Neutrophil (primary cell): ENCODE results near the gene PTPRD.

Source experiments
- H3K27ac ChIP-seq: fragments of 200-600 bp; sonication (generic); 2 replicates; pipeline ENCODE4 v1.5.1; 2016; ENCODE audit warnings: mild to moderate bottlenecking, moderate library complexity
- H3K27me3 ChIP-seq: fragments of 200-600 bp; sonication (generic); 2 replicates; pipeline ENCODE4 v1.6.0; 2016; ENCODE audit warnings: mild to moderate bottlenecking
- H3K36me3 ChIP-seq: fragments of 200-600 bp; sonication (generic); 2 replicates; pipeline ENCODE4 v1.5.1; 2017
- H3K4me1 ChIP-seq, 2 experiments: fragments of 200-600 bp in 1 of 2; sonication (generic) in 1 of 2; 1 replicate in 1 of 2; 2 replicates in 1 of 2; pipeline versions ENCODE4 v1.5.1 to v1.6.1; 2013 to 2016; ENCODE audit warnings: low read depth in 1 of 2, low read length in 1 of 2, mild to moderate bottlenecking in 1 of 2, moderate library complexity in 1 of 2; ENCODE audit not compliant: control insufficient read depth in 1 of 2, insufficient read depth in 1 of 2
- H3K4me3 ChIP-seq, 2 experiments: fragments of 200-600 bp in 1 of 2; sonication (generic) in 1 of 2; 1 replicate in 1 of 2; 2 replicates in 1 of 2; pipeline ENCODE4 v1.5.1; 2013 to 2016; ENCODE audit warnings: low read depth in 1 of 2, low read length in 1 of 2, mild to moderate bottlenecking in 1 of 2, moderate library complexity in 1 of 2
- H3K9me3 ChIP-seq: fragments of 200-600 bp; sonication (generic); 2 replicates; pipeline ENCODE4 v1.5.1; 2016
- CTCF ChIP-seq: fragments of 200-600 bp; sonication (generic); IDR thresholded peaks from 2 replicates; pipeline ENCODE4 v1.5.1; 2016; ENCODE audit warnings: antibody characterized with exemption

The PTPRD gene

GRCh38 chr9:8867148-8867547 is 1745.7 kb downstream of the PTPRD start:
- no peak overlapping the region for H3K27ac ChIP-seq
- H3K27me3 ChIP-seq = no peaks in the 10 kb centered on the region
- no peak for TF ChIP-seq CTCF
- H3K36me3 ChIP-seq = no peaks in the 10 kb centered on the region
- no peaks in the 10 kb centered on the region for H3K9me3 ChIP-seq
- H3K4me1 ChIP-seq = no peaks in the 10 kb centered on the region
- no peak overlapping the region for H3K4me3 ChIP-seq

- H3K9me3 ChIP-seq = no peaks in the 10 kb centered on the region
- no peak overlapping the region for H3K4me3 ChIP-seq
- no peaks in the 10 kb centered on the region for H3K4me1 ChIP-seq
- TF ChIP-seq CTCF = no peak
- no peak overlapping the region for H3K27ac ChIP-seq
- H3K36me3 ChIP-seq = no peaks in the 10 kb centered on the region
- H3K27me3 ChIP-seq = peaks cover 16% of the 10 kb centered on the region
These were observed 1748.3 kb downstream of the PTPRD start for GRCh38 chr9:8864545-8864896.

GRCh38 chr9:8863886-8864544 is 1748.8 kb downstream of the PTPRD start:
- no peak for TF ChIP-seq CTCF
- no peaks in the 10 kb centered on the region for H3K36me3 ChIP-seq
- H3K27me3 ChIP-seq = peaks cover 21% of the 10 kb centered on the region
- no peak overlapping the region for H3K4me3 ChIP-seq
- H3K4me1 ChIP-seq = no peaks in the 10 kb centered on the region
- H3K9me3 ChIP-seq = no peaks in the 10 kb centered on the region
- no peak overlapping the region for H3K27ac ChIP-seq

- Histone ChIP-seq H3K9me3 (no peaks in the 10 kb centered on the region), H3K4me3 (no peak overlapping the region), H3K36me3 (no peaks in the 10 kb centered on the region), H3K4me1 (peaks cover 0 to 2% of the 10 kb centered on the region in 2 experiments), H3K27me3 (peaks cover 31% of the 10 kb centered on the region), H3K27ac (no peak overlapping the region)
- TF ChIP-seq CTCF = no peak
These were observed 1749.7 kb downstream of the PTPRD start for GRCh38 chr9:8863069-8863468.

GRCh38 chr9:8860925-8861324 is 1751.9 kb downstream of the PTPRD start:
- Histone ChIP-seq H3K27me3 (peaks cover 52% of the 10 kb centered on the region), H3K4me3 (no peak overlapping the region), H3K36me3 (no peaks in the 10 kb centered on the region), H3K9me3 (no peaks in the 10 kb centered on the region), H3K27ac (no peak overlapping the region), H3K4me1 (peaks cover 0 to 13% of the 10 kb centered on the region in 2 experiments)
- TF ChIP-seq CTCF = no peak
